ENCODE data around the gene INVS.

The INVS gene

DNA sequence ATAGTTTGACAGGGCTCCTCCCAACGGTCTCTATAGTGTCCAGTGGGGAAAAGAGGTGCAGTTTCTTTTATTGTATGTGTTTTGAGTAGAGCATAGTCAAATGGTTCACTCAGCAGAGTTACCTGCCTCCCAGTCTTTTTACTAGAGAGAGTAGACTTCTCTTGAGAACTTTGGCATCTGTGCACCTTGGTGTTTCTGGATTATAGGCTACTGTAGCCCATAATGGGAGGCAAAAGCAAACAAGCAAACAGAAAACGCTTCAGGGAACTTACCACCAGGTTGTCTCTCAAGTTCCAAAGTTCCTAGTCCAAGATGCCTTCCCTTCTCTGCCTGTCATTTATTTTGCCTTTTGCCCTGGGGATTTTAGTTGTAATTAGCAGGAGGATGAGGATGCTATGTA is 26.2 kb downstream of the INVS start:
- Histone ChIP-seq H3K4me1 (ENCODE audit: control insufficient read depth, low read length) (no peaks in the 10 kb centered on the region), H3K27ac (ENCODE audit: low read depth, low read length) (no peak overlapping the region), H3K36me3 (ENCODE audit: control insufficient read depth, low read length) (peaks cover 27% of the 10 kb centered on the region), H3K27me3 (ENCODE audit: control insufficient read depth, low read length) (no peaks in the 10 kb centered on the region), H3K79me2 (ENCODE audit: control insufficient read depth, low read length) (peaks cover 10% of the 10 kb centered on the region), H3F3A (ENCODE audit: control insufficient read depth, insufficient read depth) (no peaks in the 10 kb centered on the region), H3K9me2 (replicated peaks; ENCODE audit: control insufficient read depth, low read length) (no peaks in the 10 kb centered on the region), H3K4me3 (ENCODE audit: low read length) (no peak overlapping the region), H3K9me3 (ENCODE audit: control insufficient read depth, insufficient read depth, low read length) (no peaks in the 10 kb centered on the region), H4K20me1 (ENCODE audit: control insufficient read depth, insufficient read depth, low read depth, low read length) (no peaks in the 10 kb centered on the region), H3K4me2 (ENCODE audit: low read length) (no peak overlapping the region)
- TF ChIP-seq, protein P1, sequence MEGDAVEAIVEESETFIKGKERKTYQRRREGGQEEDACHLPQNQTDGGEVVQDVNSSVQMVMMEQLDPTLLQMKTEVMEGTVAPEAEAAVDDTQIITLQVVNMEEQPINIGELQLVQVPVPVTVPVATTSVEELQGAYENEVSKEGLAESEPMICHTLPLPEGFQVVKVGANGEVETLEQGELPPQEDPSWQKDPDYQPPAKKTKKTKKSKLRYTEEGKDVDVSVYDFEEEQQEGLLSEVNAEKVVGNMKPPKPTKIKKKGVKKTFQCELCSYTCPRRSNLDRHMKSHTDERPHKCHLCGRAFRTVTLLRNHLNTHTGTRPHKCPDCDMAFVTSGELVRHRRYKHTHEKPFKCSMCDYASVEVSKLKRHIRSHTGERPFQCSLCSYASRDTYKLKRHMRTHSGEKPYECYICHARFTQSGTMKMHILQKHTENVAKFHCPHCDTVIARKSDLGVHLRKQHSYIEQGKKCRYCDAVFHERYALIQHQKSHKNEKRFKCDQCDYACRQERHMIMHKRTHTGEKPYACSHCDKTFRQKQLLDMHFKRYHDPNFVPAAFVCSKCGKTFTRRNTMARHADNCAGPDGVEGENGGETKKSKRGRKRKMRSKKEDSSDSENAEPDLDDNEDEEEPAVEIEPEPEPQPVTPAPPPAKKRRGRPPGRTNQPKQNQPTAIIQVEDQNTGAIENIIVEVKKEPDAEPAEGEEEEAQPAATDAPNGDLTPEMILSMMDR (IDR thresholded peaks at IDR 0.05; ENCODE audit: low read depth, low read length, poor library complexity, severe bottlenecking): no peak

DNA sequence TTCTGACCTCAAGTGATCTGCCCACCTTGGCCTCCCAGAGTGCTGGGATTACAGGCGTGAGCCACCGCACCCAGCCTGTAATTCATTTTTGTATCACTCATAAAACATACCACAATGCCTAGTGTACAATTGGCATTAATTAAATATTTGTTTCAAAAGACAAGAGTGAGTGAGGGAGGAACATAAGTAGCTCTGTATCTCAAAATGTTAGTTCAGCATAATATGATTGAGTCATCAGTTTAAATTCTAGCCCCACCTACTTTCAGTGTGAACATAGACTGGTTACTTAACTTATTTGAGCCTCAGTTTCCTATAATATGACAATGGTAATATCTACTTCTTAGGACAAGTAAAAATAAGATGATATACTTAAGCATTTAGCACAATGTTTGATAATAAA is 26.9 kb downstream of the INVS start:
- H3K27ac ChIP-seq (ENCODE audit: low read depth, low read length): no peak overlapping the region
- no peaks in the 10 kb centered on the region for H3K27me3 ChIP-seq (ENCODE audit: control insufficient read depth, low read length)
- H3K36me3 ChIP-seq (ENCODE audit: control insufficient read depth, low read length): peaks cover 25% of the 10 kb centered on the region
- H3K4me1 ChIP-seq (ENCODE audit: control insufficient read depth, low read length): no peaks in the 10 kb centered on the region
- H3K79me2 ChIP-seq (ENCODE audit: control insufficient read depth, low read length): peaks cover 10% of the 10 kb centered on the region
- no peaks in the 10 kb centered on the region for H3K9me3 ChIP-seq (ENCODE audit: control insufficient read depth, insufficient read depth, low read length)
- H3K9me2 ChIP-seq (replicated peaks; ENCODE audit: control insufficient read depth, low read length): no peaks in the 10 kb centered on the region
- H3F3A ChIP-seq (ENCODE audit: control insufficient read depth, insufficient read depth): no peaks in the 10 kb centered on the region
- H4K20me1 ChIP-seq (ENCODE audit: control insufficient read depth, insufficient read depth, low read depth, low read length): no peaks in the 10 kb centered on the region
- H3K4me2 ChIP-seq (ENCODE audit: low read length): no peak overlapping the region
- no peak overlapping the region for H3K4me3 ChIP-seq (ENCODE audit: low read length)
- no peak for TF ChIP-seq EZH2phosphoT487 (IDR thresholded peaks at IDR 0.05; ENCODE audit: borderline replicate concordance, low read length)
- TF ChIP-seq, protein P1 (IDR thresholded peaks at IDR 0.05; ENCODE audit: low read depth, low read length, poor library complexity, severe bottlenecking): no peak

- Histone ChIP-seq H3K27me3 (ENCODE audit: control insufficient read depth, low read length) (no peaks in the 10 kb centered on the region), H3K9me2 (replicated peaks; ENCODE audit: control insufficient read depth, low read length) (no peaks in the 10 kb centered on the region), H3K79me2 (ENCODE audit: control insufficient read depth, low read length) (peaks cover 10% of the 10 kb centered on the region), H3K4me2 (ENCODE audit: low read length) (no peak overlapping the region), H3F3A (ENCODE audit: control insufficient read depth, insufficient read depth) (no peaks in the 10 kb centered on the region), H3K27ac (ENCODE audit: low read depth, low read length) (no peak overlapping the region), H3K36me3 (ENCODE audit: control insufficient read depth, low read length) (peaks cover 23% of the 10 kb centered on the region), H4K20me1 (ENCODE audit: control insufficient read depth, insufficient read depth, low read depth, low read length) (no peaks in the 10 kb centered on the region), H3K9me3 (ENCODE audit: control insufficient read depth, insufficient read depth, low read length) (no peaks in the 10 kb centered on the region), H3K4me1 (ENCODE audit: control insufficient read depth, low read length) (no peaks in the 10 kb centered on the region), H3K4me3 (ENCODE audit: low read length) (no peak overlapping the region)
- TF ChIP-seq, protein P1 (IDR thresholded peaks at IDR 0.05; ENCODE audit: low read depth, low read length, poor library complexity, severe bottlenecking): no peak
- TF ChIP-seq EZH2phosphoT487 (IDR thresholded peaks at IDR 0.05; ENCODE audit: borderline replicate concordance, low read length): no peak
These were observed 27.4 kb downstream of the INVS start for GRCh38 chr9:100126423-100126822.

GRCh38 chr9:100129772-100130171 is 30.7 kb downstream of the INVS start:
- Histone ChIP-seq H3K27me3 (ENCODE audit: control insufficient read depth, low read length) (no peaks in the 10 kb centered on the region), H3K79me2 (ENCODE audit: control insufficient read depth, low read length) (peaks cover 6% of the 10 kb centered on the region), H3K9me2 (replicated peaks; ENCODE audit: control insufficient read depth, low read length) (no peaks in the 10 kb centered on the region), H3K4me2 (ENCODE audit: low read length) (no peak overlapping the region), H3K4me1 (ENCODE audit: control insufficient read depth, low read length) (no peaks in the 10 kb centered on the region), H3K9me3 (ENCODE audit: control insufficient read depth, insufficient read depth, low read length) (no peaks in the 10 kb centered on the region), H4K20me1 (ENCODE audit: control insufficient read depth, insufficient read depth, low read depth, low read length) (no peaks in the 10 kb centered on the region), H3K4me3 (ENCODE audit: low read length) (no peak overlapping the region), H3K36me3 (ENCODE audit: control insufficient read depth, low read length) (peaks cover 32% of the 10 kb centered on the region), H3K27ac (ENCODE audit: low read depth, low read length) (no peak overlapping the region), H3F3A (ENCODE audit: control insufficient read depth, insufficient read depth) (no peaks in the 10 kb centered on the region)
- TF ChIP-seq, protein P1 (IDR thresholded peaks at IDR 0.05; ENCODE audit: low read depth, low read length, poor library complexity, severe bottlenecking): no peak
- no peak for TF ChIP-seq EZH2phosphoT487 (IDR thresholded peaks at IDR 0.05; ENCODE audit: borderline replicate concordance, low read length)
